Stimulated activated CD4-positive, alpha-beta T cell treated with anti-CD3 and anti-CD28 coated beads, Interleukin-12 subunit alpha, Interleukin-12 subunit beta, amount 100 ng/mL, for 24 hours (primary cell): ENCODE data around the gene DOHH.
"Not testable (repeated sequence)": the region's sequence is repeated elsewhere in the genome, so short reads cannot be mapped to it uniquely, and the experiment has no call there.

Experiments used
- DNase-seq, 2 experiments: peaks; one replicate each; pipeline ENCODE4 v3.0.0-alpha.2; 2020; ENCODE audit warnings: low read depth in 2 of 2

Gene DOHH

GRCh38 chr19:3534375-3535234, 34.1 kb upstream of the DOHH start:
- DNase-seq: no peak

DNA sequence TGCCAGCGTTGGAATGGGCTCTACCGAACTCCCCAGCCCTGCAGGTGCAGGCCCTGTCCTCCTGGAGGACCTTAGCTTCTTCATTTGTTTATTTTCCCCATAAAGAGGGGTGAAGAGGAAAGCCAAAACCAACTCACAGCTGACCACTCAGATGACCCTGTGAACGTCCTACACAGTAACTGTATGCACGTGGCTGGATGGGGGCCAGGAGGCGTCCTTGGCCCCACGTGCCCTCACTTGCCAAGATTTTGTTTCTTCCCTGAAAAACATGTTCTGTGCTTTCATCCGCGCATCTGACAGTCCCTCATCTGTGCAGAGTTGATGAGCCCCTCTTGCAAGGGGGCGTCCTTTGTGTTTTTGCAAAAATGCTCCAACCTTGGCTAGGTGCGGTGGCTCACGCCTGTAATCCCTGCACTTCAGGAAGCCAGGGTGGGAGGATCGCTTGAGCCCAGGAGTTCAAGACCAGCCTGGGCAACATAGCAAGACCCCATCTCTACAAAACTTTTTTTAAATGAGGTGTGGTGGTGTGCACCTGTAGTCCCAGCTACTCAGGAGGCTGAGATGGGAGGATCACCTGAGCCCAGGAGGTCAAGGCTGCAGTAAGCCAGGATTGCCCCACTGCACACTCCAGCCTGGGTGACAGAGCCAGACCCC, 33.2 kb upstream of the DOHH start:
- no peak for DNase-seq

DNA sequence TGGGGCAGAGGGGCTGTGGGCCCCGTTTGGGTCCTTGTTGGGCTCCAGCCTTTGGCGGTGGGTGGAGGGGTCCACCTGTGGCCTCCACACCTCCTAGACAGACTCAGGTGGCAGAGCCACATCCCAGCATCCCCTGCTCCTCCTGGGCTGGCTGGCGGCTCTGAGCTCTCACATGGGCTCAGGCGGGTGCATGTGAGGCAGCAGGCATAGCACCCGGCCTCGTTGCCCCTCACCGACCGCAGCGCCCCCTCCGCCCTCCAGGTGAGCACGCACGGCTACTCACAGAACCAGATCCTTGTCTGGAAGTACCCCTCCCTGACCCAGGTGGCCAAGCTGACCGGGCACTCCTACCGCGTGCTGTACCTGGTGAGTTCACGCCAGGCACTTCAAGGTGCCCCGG, 32.6 kb upstream of the DOHH start:
- no peak for DNase-seq

GRCh38 chr19:3532154-3532786, 31.8 kb upstream of the DOHH start:
- no peak for DNase-seq

- DNase-seq: no peak
Observed at GRCh38 chr19:3531716-3532115, 31.2 kb upstream of the DOHH start.

GRCh38 chr19:3530389-3530788, 29.9 kb upstream of the DOHH start:
- DNase-seq: no peak

DNA sequence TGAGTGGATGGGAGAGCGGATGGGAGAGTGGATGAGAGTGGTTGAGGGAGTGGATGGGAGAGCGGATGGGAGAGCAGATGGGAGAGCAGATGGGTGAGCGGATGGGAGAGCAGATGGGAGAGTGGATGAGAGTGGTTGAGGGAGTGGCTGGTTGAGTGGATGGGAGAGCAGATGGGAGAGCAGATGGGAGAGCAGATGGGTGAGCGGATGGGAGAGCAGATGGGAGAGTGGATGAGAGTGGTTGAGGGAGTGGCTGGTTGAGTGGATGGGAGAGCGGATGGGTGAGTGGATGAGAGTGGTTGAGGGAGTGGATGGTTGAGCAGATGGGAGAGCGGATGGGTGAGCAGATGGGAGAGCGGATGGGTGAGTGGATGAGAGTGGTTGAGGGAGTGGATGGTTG, 28.8 kb upstream of the DOHH start:
- not testable (repeated sequence) for DNase-seq

DNA sequence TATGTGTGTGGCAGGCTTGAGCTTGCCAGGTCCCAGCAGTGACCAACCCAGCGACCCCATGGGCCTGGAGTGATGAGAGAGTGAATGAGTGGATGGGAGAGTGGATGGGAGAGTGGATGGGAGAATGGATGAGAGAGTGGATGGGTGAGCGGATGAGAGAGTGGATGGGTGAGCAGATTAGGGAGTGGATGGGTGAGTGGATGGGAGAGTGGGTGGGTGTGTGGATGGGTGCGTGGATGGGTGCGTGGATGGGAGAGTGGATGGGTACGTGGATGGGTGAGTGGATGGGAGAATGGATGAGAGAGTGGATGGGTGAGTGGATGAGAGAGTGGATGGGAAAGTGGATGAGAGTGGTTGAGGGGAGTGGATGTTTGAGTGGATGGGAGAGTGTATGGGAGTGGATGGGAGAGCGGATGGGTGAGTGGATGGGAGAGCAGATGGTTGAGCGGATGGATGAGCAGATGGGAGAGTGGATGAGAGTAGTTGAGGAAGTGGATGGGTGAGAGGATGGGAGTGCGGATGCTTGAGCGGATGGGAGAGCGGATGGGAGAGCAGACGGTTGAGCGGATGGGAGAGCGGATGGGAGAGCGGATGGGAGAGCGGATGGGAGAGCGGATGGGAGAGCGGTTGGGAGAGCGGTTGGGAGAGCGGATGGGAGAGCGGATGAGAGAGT, 28.2 kb upstream of the DOHH start:
- DNase-seq: no peak

- DNase-seq: no peak
Observed at GRCh38 chr19:3528080-3528479, 27.6 kb upstream of the DOHH start.

DNA sequence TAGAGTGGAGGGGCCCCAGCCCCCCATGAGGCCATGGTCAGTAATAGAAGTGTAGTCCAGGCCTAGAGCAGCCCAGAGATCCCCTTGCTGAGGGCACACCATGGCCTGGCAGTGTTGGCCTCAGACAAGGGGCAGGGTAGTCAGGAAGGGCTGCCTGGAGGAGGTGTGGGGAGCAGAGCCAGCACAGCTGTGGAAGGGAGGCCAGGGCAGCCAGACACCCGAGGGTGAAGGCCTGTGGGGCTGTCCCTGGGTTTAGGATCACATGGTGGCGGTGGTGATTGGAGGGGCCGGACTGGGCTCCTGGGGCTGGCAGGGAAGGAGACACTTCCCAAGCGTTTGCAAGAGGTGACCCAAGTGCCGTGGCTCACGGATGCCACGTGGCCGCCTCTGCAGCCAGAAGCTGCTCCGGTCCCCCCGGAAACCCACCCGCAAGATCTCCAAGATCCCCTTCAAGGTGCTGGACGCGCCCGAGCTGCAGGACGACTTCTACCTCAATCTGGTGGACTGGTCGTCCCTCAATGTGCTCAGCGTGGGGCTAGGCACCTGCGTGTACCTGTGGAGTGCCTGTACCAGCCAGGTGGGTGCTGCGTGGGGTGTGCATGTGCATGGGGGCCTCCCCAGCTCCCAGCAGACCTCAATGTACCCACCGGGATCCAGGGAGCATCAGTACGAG, 26.9 kb upstream of the DOHH start:
- DNase-seq: no peak

DNA sequence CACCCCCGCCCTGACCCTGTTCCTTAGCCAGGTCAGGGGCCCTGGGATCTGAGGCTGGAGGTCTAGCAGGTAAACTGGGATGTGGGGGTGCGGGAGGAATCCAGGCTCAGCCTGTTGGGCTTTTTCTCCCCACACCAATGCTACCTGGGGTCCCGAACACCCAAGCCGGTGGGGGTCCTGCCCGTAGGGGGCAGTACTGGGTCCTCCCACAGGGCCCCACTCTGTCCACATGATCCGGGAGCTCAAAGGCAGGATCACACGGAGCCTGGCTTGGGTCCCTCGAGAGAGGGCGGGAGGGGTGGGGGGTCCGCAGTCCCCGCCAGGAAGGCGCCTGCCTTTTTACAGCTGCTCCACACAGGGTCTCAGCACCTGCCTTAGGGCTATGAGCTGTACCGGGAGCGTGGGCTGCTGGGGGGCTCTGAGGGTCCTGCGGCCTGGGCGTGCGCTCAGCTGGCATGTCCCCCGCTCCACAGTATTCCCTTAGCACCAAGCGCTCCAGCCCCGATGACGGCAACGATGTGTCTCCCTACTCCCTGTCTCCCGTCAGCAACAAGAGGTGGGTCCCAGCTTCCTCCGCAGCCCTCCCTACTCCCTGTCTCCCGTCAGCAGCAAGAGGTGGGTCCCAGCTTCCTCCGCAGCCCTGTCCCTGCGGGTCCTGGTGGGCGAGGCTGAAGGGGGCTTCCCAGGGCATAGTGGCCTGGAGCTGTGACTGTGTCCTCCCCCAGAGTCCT, 26.2 kb upstream of the DOHH start:
- no peak for DNase-seq

DNA sequence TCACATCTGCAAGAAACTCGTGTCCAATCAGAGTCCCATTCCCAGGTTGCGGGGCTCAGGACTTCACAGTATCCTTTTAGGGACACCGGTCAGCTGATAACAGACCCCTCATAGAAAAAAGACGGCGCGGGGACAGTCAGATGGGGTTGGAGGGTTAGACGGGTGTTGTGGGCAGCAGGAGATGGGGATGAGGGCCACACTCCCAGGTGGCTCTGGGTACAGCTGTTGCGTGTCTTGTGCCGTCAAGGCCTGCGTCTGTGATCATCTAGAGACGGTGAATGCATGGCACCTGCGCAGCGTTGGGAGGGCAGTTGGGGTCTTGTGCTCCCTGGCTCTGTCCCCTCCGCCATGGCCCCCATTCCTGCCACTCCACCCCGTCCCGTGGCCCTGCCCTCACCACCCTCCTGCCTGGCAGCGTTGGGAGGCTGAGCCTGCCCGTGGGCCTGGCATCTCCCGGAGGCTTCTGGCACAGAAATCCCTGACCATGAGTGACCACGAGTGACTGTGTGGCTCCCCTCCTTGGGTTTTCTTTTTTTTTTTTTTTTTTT, 24.5 kb upstream of the DOHH start:
- no peak for DNase-seq

DNA sequence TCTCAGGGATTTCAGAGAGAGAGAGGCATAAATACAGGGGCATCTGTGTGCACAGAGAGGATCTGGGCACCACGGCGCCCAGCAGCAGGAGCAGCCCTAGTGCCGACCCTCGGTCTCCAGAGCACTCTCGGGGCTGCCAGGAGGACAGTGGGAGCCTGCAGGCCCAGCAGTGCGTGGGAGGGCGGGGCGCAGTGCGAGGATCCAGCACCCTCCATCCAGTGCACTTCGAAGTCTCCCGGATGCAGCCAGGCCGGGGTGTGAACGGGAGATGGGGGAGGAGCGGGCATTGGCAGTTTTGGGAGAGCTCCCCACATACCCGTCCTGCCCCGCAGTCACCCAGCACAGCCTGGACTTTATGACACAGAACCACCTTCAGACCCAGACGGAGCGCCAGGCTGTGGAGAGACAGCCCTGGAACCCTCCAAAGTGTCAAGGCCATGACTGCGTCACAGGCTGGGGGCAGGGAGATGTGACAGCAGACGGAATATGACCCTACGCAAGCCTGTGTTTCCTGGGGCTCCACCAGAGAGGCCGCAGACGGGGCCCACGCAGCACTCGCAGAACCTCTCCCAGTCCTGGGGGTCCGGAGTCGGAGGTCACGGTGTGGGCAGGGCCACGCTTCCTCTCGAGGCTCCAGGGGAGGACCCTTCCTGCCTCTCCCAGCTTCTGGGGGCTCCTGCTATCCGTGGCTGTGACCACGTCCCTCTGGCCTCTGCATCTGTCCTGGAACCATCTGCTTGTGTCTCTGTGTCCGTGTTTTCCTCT, 23.8 kb upstream of the DOHH start:
- no peak for DNase-seq

GRCh38 chr19:3523361-3524077, 23.0 kb upstream of the DOHH start:
- no peak for DNase-seq

DNA sequence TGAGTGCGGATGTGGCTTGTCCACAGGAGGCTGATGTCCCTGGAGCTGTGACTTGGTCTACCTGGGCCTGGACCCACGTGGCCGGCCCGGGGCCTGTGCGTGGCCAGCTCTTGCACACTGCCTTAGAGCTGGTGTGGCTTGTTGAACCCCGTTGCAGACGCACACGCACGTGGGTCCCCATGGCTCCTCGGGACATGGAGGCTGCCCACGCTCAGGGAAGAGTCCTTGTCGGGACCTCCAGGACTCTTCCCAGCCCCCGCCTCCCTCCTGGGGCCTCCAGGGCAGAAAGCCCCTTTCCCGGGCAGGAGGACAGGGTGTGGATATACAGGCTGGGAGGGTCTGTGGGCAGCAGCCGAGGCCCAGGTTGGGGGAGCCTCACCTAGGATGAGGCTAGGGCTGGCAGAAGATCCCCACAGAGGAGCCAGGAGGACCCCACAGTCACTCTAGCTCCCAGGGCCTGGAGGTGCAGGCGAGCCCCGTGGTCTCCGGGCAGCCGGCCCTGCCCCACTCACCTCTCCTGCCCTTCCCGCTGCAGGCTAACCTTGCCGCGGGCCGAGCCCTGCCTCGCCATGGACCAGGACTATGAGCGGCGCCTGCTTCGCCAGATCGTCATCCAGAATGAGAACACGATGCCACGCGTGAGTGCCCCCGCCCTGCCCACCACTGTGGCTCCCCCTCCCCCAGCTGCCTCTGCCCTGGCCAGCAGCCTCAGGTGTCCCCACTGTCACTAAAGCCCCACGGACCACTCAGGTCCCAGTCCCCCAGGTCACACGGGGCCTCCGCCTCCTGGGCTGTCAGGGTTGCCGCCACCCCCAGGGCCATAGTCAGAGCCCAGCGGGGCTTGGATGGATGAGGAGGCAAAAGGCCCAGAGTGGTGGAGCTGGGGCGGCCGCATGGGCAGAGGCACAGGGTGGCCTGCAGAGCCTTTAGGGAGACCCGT, 22.2 kb upstream of the DOHH start:
- DNase-seq: no peak

DNA sequence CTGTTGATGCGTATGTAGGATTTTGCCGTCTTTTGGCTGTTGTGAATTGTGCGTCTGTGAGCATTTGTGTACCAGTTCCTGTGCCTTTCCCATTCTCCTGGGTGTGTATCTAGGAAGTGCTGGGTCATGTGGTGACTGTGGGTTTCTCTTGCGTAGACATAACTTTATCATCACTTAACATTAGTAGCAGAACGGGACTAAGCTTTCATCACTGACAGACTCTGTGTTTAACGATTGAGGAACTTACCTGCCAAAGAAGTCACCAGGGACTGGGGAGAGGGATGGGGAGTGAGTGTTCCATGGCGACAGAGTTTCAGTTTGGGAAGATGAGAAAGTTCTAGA, 20.6 kb upstream of the DOHH start:
- no peak for DNase-seq

GRCh38 chr19:3520166-3521103, 20.0 kb upstream of the DOHH start:
- no peak for DNase-seq
